Sigmoid colon (tissue), 7 donors: Measurements from ENCODE around the gene MAP3K14. TPM values are rescaled to one million over a fixed set of nuclear protein-coding genes. Genes with fewer than 3 reads are reported as not detected.

Experiments used
- DNase-seq: peaks from one replicate; pipeline ENCODE4 v3.0.0-alpha.2; 2019
- H3K27ac ChIP-seq, 4 donors: fragments of 200-600 bp; sonication (generic); one replicate each; pipeline ENCODE4 v1.5.1; 2016 to 2019; ENCODE audit warnings: mild to moderate bottlenecking in 1 of 4
- H3K27me3 ChIP-seq, 3 donors: fragments of 200-600 bp; sonication (generic); one replicate each; pipeline ENCODE4 v1.5.1; 2019; ENCODE audit warnings: mild to moderate bottlenecking in 1 of 3
- H3K36me3 ChIP-seq, 4 donors: fragments of 200-600 bp; sonication (generic); one replicate each; pipeline ENCODE4 v1.5.1; 2016 to 2019
- H3K4me1 ChIP-seq, 4 donors: fragments of 200-600 bp; sonication (generic); one replicate each; pipeline ENCODE4 v1.5.1; 2017 to 2019
- H3K4me3 ChIP-seq, 4 donors: fragments of 200-600 bp; sonication (generic); one replicate each; pipeline ENCODE4 v1.5.1; 2017 to 2019; ENCODE audit warnings: mild to moderate bottlenecking in 2 of 4, moderate library complexity in 1 of 4
- H3K9me3 ChIP-seq, 4 donors: fragments of 200-600 bp in 3 of 4; sonication (generic) in 3 of 4; one replicate each; pipeline versions ENCODE4 v1.5.1 to v1.6.1; 2013 to 2019
- EP300 ChIP-seq, 4 donors: sonication (generic); formaldehyde crosslinking; IDR thresholded peaks; one replicate each; pipeline ENCODE4 v1.6.1; 2017; ENCODE audit warnings: antibody characterized with exemption in 4 of 4
- POLR2A ChIP-seq, 2 donors: fragments of 450-650 bp; IDR thresholded peaks; one replicate each; pipeline ENCODE4 v1.6.1; 2016; ENCODE audit warnings: antibody characterized with exemption in 2 of 2, mild to moderate bottlenecking in 2 of 2, moderate library complexity in 2 of 2
- POLR2AphosphoS5 ChIP-seq, 4 donors: sonication (generic); formaldehyde crosslinking; IDR thresholded peaks; one replicate each; pipeline ENCODE4 v1.6.1; 2017; ENCODE audit warnings: antibody characterized with exemption in 4 of 4
- WGBS, 2 donors: extraction: QIAGEN DNeasy Blood & Tissue Kit; methylation state at CpG; one replicate each; pipeline ENCODE4 v1.1.7; 2013; 5-methylcytosine and 5-hydroxymethylcytosine counted together
- intact Hi-C: fragments of 100-400 bp; cut with DNase I; formaldehyde crosslinking; loops from one replicate; pipeline ENCODE4 v1.15.1; 2023
- polyA plus RNA-seq, 3 donors: library from polyadenylated mRNA; stranded (reverse); fragments of 200-250 nt; gene quantifications; one replicate each; pipeline ENCODE4 v1.2.3, GENCODE V29; 2013
- total RNA-seq, 4 donors: library from RNA; depleted of rRNA; stranded (reverse); fragments of >200 nt; gene quantifications; one replicate each; pipeline ENCODE4 v1.1.0, GENCODE V29; 2016
- TF ChIP-seq, protein P1 (sequence below), 4 experiments: fragments of 450-650 bp in 3 of 4; fragments of 200-600 bp in 1 of 4; IDR thresholded peaks; one replicate each; pipeline ENCODE4 v1.5.1; 2016 to 2019; ENCODE audit warnings: antibody characterized with exemption in 4 of 4, mild to moderate bottlenecking in 3 of 4, moderate library complexity in 2 of 4
- donor health status: healthy with polysubstance abuse.
- donor health status: Bipolar disorder and iron deficiency.
- donor health status: healthy.

Gene MAP3K14
- total and polyA plus RNA-seq, 7 donors, result 7.2 to 28.5 (median 11.1) TPM

DNA sequence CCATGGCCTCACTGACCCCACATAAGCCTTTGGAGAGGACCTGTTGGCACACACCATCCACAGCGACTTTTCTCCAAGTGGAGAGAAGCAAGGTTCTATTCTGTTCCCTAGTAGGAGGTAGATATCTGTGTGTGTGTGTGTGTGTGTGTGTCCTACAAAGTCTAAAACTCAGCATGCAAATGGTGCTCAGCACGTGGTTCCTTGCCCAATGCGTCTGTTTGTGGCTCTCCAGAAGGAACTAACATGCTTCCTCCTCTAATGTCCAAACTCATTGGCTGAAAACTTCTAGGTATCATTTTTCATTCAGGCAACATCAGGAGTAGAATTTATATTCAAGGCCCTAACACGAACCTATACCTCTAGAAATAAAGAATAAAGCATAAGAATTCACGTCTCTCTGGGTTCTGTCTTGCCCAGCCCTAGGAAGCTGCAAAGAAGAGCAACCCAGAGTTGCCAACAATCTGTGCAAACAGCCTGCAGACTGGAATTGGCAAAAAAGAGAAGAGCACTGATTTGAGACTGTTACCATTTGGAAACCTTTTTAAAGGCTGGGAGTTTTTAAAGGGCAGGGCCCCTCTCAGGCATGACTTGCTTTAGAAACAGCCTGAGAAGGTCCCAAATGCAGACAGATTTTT lies 25.5 kb downstream of the MAP3K14 start:
- no peaks in the 10 kb centered on the region for H3K27me3 ChIP-seq
- peak overlapping the region; percentile 79 to 98 (median 92) for H3K27ac ChIP-seq
- H3K36me3 ChIP-seq, result peaks cover 8 to 28% (median 14%) of the 10 kb centered on the region in 4 donors
- 64 to 86% methylated on average over 5 of the region's 5 CpGs for WGBS, 2 donors
- no peak for DNase-seq
- H3K4me1 ChIP-seq, result peaks cover 0 to 100% (median 98%) of the 10 kb centered on the region in 4 donors
- H3K9me3 ChIP-seq, result no peaks in the 10 kb centered on the region
- intact Hi-C loops, result loop anchor here (2.0 kb wide), 1 partner anchor 14 kb away; no protein-coding TSS in a partner anchor
- H3K4me3 ChIP-seq, result no peak overlapping the region
- TF ChIP-seq EP300 (IDR thresholded peaks at IDR 0.05) (no peak), POLR2AphosphoS5 (IDR thresholded peaks at IDR 0.05) (no peak), POLR2A (IDR thresholded peaks at IDR 0.05) (no peak)
- TF ChIP-seq, protein P1, sequence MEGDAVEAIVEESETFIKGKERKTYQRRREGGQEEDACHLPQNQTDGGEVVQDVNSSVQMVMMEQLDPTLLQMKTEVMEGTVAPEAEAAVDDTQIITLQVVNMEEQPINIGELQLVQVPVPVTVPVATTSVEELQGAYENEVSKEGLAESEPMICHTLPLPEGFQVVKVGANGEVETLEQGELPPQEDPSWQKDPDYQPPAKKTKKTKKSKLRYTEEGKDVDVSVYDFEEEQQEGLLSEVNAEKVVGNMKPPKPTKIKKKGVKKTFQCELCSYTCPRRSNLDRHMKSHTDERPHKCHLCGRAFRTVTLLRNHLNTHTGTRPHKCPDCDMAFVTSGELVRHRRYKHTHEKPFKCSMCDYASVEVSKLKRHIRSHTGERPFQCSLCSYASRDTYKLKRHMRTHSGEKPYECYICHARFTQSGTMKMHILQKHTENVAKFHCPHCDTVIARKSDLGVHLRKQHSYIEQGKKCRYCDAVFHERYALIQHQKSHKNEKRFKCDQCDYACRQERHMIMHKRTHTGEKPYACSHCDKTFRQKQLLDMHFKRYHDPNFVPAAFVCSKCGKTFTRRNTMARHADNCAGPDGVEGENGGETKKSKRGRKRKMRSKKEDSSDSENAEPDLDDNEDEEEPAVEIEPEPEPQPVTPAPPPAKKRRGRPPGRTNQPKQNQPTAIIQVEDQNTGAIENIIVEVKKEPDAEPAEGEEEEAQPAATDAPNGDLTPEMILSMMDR (IDR thresholded peaks at IDR 0.05), result no peak

DNA sequence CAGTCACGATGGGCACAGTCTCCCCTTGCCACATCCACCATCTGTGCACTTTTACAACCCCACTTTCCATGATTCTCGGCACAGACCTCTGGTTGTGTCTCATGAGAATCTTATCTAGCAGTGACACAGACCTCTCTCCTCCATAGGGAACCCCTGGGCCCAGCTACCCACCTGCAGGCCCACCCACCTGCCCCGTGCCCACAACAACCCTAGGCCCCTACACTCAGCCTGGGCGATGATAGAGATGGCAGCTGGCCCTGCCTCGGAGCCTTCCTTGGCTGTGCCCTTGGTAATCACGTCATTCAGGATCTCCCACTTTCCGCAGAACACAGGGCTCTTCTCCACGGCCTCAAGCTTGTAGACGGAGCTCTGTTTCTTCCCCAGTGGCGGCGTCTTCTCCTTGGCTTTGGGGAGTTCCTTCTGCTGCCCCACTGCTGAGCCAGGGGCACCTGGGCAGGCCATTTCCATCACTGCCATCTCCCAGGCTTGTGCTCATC lies 26.5 kb downstream of the MAP3K14 start:
- DNase-seq, result no peak
- Histone ChIP-seq H3K27ac (peak overlapping the region; percentile 79 to 98 (median 92)), H3K9me3 (no peaks in the 10 kb centered on the region), H3K36me3 (peaks cover 9 to 38% (median 18%) of the 10 kb centered on the region in 4 donors), H3K4me1 (peaks cover 0 to 99% (median 90%) of the 10 kb centered on the region in 4 donors), H3K27me3 (no peaks in the 10 kb centered on the region), H3K4me3 (no peak overlapping the region)
- TF ChIP-seq, protein P1 (IDR thresholded peaks at IDR 0.05), result no peak
- no peak for TF ChIP-seq POLR2AphosphoS5 (IDR thresholded peaks at IDR 0.05)
- no peak for TF ChIP-seq POLR2A (IDR thresholded peaks at IDR 0.05)
- TF ChIP-seq EP300 (IDR thresholded peaks at IDR 0.05), result no peak
- intact Hi-C loops, result loop anchor here (2.0 kb wide), 1 partner anchor 14 kb away; no protein-coding TSS in a partner anchor
- 91 to 93% methylated on average over 11 of the region's 11 CpGs for WGBS, 2 donors

DNA sequence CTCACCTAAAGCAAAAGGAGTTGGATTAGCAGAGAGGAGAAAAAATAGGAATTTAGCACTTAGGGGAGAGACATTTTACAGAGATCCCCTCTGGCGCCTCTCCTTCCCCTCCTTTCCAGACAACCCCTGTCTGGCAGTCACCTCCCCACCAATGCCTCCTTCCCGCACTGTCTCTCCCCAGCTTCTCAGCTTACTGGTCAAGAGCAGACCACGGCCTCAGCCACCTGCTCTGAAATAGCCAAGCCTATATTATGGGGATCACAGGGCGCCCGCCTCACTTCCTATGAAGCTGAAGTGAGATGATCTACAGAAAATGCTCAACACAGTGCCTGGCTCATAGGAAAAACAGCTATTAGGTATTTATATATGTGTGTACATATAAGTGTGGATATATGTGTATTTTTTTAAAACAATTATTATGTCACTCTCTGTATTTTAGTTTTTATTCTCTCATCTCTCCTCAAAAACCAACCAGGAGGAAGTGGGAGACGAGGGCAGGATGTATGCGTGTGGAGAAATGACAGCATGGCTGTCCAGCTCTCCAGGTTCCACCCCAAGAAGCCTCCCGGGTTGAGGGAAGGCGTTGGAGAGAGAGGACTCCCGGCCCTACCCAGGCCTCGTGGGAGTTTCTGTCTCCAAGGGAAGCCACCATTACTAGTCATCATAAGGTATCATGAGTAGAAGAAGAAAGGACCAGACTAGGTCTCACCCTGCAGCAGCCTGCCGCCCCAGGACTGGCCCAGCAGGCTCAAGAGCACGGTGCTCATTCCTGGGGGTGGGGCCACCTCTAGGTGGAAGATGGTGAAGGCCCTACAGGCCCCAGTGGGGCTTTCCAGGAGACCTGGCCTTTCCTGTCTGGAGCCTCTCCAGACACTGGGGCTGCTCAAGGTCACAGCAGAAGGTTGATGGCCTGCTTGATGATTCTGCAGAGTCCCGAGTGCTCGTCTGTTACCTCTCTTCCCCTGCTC lies 27.2 kb downstream of the MAP3K14 start:
- intact Hi-C loops, result loop anchor here (2.0 kb wide), 1 partner anchor 15 kb away; no protein-coding TSS in a partner anchor
- no peaks in the 10 kb centered on the region for H3K9me3 ChIP-seq
- peaks cover 9 to 45% (median 20%) of the 10 kb centered on the region in 4 donors for H3K36me3 ChIP-seq
- H3K27me3 ChIP-seq, result no peaks in the 10 kb centered on the region
- H3K4me3 ChIP-seq, result no peak overlapping the region
- 81 to 86% methylated on average over 15 of the region's 15 CpGs for WGBS, 2 donors
- TF ChIP-seq POLR2AphosphoS5 (IDR thresholded peaks at IDR 0.05), result no peak
- no peak for TF ChIP-seq POLR2A (IDR thresholded peaks at IDR 0.05)
- TF ChIP-seq, protein P1 (IDR thresholded peaks at IDR 0.05), result no peak
- no peak for TF ChIP-seq EP300 (IDR thresholded peaks at IDR 0.05)
- no peak for DNase-seq
- peaks cover 0 to 99% (median 90%) of the 10 kb centered on the region in 4 donors for H3K4me1 ChIP-seq
- peak overlapping the region; percentile 79 to 98 (median 92) for H3K27ac ChIP-seq

DNA sequence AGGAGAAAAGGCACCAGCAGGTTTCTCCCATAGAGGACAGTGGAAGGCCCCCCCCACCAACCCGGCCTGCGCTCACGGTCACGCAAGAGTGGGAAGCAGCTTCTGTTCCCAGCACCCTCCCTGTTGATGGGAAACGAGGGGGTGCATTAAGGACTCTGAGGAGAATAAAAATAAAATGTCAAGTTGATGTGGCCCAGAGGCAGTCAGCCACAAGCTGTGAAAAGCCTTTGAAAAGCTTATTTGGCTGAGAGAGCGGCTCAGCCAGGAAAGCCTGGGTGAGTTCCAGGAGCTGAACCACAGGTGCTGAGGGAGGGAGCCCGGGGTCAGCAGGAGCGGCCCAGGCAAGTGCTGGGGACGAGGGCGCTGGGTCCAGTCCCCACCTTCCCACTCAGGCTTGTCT lies 28.0 kb downstream of the MAP3K14 start:
- peak overlapping the region; percentile 79 to 98 (median 92) for H3K27ac ChIP-seq
- 87 to 92% methylated on average over 10 of the region's 10 CpGs for WGBS, 2 donors
- H3K36me3 ChIP-seq, result peaks cover 9 to 53% (median 25%) of the 10 kb centered on the region in 4 donors
- H3K4me1 ChIP-seq, result peaks cover 0 to 99% (median 90%) of the 10 kb centered on the region in 4 donors
- intact Hi-C loops, result no loop called here
- no peaks in the 10 kb centered on the region for H3K9me3 ChIP-seq
- TF ChIP-seq POLR2AphosphoS5 (IDR thresholded peaks at IDR 0.05), result peak; percentile 80 to 96 (median 93)
- TF ChIP-seq EP300 (IDR thresholded peaks at IDR 0.05), result peak; percentile 70 to 97 (median 96)
- TF ChIP-seq, protein P1 (IDR thresholded peaks at IDR 0.05), result no peak
- no peak overlapping the region for H3K4me3 ChIP-seq
- H3K27me3 ChIP-seq, result no peaks in the 10 kb centered on the region
- peak; percentile 92 for DNase-seq
